WERI-Rb-1 (cell line): ENCODE data around the gene KRT9.
"Not testable (repeated sequence)": the region's sequence is repeated elsewhere in the genome, so short reads cannot be mapped to it uniquely, and the experiment has no call there.

Source experiments
- DNase-seq: peaks from one replicate; pipeline ENCODE4 v3.0.0-alpha.2; 2020
- H3K27ac ChIP-seq: fragments of 250-450 bp; sonication (Bioruptor Pico); 2 replicates; pipeline ENCODE4 v1.5.1; 2020; ENCODE audit warnings: mild to moderate bottlenecking, moderate library complexity
- H3K27me3 ChIP-seq: fragments of 250-450 bp; sonication (Bioruptor Pico); 2 replicates; pipeline ENCODE4 v1.5.1; 2021; ENCODE audit warnings: mild to moderate bottlenecking, low read depth, moderate library complexity; ENCODE audit not compliant: insufficient read depth, severe bottlenecking
- H3K36me3 ChIP-seq: fragments of 250-450 bp; sonication (Bioruptor Pico); 2 replicates; pipeline ENCODE4 v1.5.1; 2020; ENCODE audit warnings: mild to moderate bottlenecking, moderate library complexity
- H3K4me3 ChIP-seq: 2 replicates; pipeline ENCODE4 v1.5.1; 2011; ENCODE audit warnings: low read depth, mild to moderate bottlenecking, control low read depth, low read length
- H3K9me3 ChIP-seq: fragments of 250-450 bp; sonication (Bioruptor Pico); 2 replicates; pipeline ENCODE4 v1.5.1; 2021; ENCODE audit warnings: mild to moderate bottlenecking, moderate library complexity; ENCODE audit not compliant: severe bottlenecking
- TF ChIP-seq, protein P1 (sequence below): IDR thresholded peaks from 2 replicates; pipeline ENCODE4 v1.5.1; 2011; ENCODE audit warnings: low read depth, mild to moderate bottlenecking, control low read depth, inconsistent platforms, low read length

KRT9 gene

DNA sequence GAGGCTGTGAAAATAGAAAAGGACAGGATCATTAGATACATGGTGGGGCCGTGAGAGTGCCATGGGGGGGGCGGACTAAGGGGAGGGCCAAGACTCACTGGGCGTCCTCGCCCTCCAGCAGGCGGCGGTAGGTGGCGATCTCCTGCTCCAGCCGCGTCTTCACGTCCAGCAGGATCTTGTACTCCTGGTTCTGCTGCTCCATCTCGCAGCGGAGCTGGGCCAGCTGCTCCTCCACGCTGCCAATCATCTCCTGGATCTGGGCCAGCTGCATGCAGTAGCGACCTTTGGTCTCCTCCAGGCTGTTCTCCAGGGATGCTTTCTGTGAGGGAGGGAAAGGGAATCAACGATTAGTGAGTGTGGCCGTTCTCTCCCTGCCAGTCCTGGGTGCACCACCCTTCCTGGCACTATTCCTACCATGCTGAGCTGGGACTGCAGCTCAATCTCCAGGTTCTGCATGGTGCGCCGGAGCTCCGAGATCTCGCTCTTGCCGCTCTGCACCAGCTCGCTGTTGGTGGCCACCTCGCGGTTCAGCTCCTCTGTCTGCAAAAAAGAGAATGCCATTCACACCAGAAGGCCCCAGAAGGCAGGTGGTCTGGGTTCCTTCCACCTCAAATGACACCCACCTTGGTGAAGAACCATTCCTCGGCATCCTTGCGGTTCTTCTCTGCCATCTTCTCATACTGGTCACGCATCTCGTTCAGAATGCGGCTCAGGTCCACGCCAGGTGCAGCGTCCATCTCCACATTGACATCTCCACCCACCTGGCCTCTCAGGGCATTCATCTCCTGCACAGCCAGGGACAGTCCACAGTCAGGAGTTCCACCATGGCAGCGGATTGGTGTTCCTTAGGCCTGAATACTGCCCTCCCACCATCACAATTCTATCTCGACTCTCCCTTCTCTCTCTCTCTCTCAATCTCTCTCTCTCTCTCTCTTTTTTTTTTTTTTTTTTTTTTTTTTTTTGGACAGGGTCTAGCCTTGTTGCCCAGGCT lies 11.6 kb upstream of the KRT9 start:
- TF ChIP-seq, protein P1, sequence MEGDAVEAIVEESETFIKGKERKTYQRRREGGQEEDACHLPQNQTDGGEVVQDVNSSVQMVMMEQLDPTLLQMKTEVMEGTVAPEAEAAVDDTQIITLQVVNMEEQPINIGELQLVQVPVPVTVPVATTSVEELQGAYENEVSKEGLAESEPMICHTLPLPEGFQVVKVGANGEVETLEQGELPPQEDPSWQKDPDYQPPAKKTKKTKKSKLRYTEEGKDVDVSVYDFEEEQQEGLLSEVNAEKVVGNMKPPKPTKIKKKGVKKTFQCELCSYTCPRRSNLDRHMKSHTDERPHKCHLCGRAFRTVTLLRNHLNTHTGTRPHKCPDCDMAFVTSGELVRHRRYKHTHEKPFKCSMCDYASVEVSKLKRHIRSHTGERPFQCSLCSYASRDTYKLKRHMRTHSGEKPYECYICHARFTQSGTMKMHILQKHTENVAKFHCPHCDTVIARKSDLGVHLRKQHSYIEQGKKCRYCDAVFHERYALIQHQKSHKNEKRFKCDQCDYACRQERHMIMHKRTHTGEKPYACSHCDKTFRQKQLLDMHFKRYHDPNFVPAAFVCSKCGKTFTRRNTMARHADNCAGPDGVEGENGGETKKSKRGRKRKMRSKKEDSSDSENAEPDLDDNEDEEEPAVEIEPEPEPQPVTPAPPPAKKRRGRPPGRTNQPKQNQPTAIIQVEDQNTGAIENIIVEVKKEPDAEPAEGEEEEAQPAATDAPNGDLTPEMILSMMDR = no peak
- no peak overlapping the region for H3K4me3 ChIP-seq
- no peak for DNase-seq
- H3K27ac ChIP-seq = no peak overlapping the region
- peaks cover 3% of the 10 kb centered on the region for H3K9me3 ChIP-seq
- H3K27me3 ChIP-seq = no peaks in the 10 kb centered on the region
- H3K36me3 ChIP-seq = no peaks in the 10 kb centered on the region

DNA sequence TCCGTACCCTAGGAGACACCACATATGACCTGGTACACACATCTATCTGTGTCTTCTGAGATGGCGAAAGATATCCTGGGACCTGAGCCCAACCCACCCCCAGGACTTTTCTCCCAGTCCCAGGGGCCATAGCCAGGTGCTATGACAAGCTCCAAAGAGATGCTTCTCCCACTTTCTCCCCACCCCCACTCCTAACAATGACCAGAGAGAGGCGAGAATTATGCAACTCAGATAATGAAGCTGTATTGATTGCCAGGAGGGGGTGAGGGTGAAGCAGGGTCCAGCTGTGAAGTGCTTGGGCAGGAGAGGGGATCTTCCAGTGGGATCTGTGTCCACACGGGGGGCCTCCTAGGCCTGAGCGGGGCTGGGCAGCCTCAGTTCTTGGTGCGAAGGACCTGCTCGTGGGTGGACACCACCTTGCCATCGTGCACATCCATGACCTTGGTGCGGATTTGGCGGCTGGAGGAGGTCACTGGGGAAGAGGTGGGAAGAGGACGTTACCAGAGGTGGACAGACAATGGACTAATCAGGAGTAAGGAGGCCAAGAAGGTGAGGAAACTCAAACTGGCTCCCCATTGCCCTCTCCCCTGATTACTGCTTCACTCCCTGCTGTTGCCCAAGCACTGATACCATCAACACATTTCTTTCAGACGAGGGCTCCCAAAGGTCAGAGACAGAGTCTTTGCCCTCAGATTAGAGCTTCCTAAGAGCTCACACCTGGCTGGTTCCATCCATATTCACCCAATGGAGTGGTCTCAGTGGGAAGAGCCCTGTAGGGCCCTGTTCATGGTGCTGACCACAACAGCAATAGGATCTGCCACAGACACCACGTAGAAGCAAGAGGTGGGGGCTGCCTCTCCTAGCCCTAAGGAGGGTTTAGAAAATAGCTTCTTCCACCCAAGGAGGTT lies 10.5 kb upstream of the KRT9 start:
- DNase-seq, H3K9me3 ChIP-seq, H3K27ac ChIP-seq, H3K4me3 ChIP-seq, H3K27me3 ChIP-seq, H3K36me3 ChIP-seq: not testable (repeated sequence)

DNA sequence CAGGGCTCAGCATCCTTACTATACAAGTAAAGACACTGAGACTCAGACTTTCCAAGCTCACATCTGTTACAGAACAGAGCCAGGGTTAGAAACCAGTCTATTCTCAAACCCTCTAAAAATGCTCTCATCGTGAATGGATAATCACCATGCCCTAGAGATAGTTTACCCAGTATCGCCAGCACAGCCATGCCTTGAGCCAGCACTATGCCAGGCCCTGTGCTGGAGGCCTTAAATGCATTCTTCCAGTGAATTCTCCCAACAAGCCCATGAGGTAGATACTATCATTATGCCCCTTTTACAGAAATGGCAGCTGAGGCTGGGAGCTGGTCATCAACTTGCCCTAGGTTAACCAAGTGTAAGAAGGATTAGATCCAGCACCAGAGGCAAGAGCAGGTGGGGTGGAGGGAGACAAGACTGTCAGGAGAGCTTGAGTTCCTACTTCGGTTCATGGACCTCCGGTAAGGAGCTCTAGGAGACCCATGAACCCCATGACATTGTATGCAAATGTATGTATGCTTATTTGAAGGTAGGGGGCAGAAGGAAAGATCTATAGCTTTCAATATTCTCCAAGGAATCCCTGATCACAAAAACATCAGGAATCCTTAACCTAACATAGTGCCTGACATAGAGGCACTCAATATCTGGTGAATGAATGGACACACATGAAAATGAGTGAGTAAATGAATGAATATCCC lies 9.7 kb upstream of the KRT9 start:
- no peak overlapping the region for H3K27ac ChIP-seq
- no peak for DNase-seq
- peaks cover 3% of the 10 kb centered on the region for H3K9me3 ChIP-seq
- no peaks in the 10 kb centered on the region for H3K36me3 ChIP-seq
- no peaks in the 10 kb centered on the region for H3K27me3 ChIP-seq
- TF ChIP-seq, protein P1 = no peak
- no peak overlapping the region for H3K4me3 ChIP-seq

DNA sequence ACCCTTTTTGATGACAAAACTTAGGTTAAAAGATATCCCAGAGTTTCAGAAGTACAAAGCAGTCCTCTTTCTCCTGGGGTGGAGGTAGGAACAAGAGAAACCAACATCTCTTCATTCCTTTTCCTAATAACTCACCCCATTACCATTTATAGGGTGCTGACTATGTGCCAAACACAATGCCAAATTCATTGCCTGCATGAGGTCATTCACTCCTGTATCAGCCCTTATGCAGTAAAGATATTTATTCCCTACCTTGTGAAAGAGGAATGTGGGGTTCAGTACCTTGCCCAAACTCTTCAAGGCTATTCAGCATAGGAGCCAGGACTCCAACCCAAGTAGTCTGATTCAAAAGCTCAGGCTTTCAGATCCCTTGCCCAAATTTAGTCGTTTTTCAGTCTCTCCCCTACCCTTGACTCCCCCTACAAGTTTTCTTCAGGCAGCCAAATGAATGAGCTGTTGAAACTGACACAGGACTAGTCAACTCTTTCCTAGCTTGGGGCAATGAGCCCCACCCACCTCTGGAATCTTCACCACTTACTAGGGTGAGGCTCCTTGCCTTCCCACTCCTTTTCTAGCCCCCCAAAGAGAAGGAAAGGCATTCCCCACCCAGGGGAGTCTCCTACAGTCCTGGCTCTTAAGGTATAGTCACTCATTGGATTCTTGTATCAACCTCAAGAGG lies 9.0 kb upstream of the KRT9 start:
- no peak for DNase-seq
- Histone ChIP-seq H3K27me3 (no peaks in the 10 kb centered on the region), H3K4me3 (no peak overlapping the region), H3K36me3 (no peaks in the 10 kb centered on the region), H3K9me3 (peaks cover 3% of the 10 kb centered on the region), H3K27ac (no peak overlapping the region)
- TF ChIP-seq, protein P1 = no peak

DNA sequence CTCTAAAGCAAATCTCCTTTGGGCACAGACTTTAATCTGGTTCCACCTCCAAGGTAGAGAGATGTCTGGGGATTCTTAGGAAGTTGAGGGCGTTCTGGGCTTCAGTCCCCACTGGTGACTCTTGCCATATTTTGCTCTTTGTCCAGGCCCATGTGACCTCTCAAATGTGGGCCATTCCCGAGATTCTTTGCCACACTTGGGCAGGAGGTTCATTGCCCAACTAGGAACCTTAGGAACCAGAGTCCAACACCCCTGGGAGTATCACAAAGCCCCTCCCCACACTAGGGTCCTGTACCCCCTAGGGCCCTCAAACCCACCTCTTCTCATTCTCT lies 8.4 kb upstream of the KRT9 start:
- Histone ChIP-seq H3K36me3 (no peaks in the 10 kb centered on the region), H3K27me3 (no peaks in the 10 kb centered on the region), H3K4me3 (no peak overlapping the region), H3K27ac (peak overlapping the region; percentile 49; the same call in 1 of the 2 replicates), H3K9me3 (peaks cover 3% of the 10 kb centered on the region)
- DNase-seq = no peak
- TF ChIP-seq, protein P1 = no peak
